Measurements from ENCODE around the gene RHOF.

GRCh38 chr12:121740847-121741246 is 52.6 kb downstream of the RHOF start:
- TF ChIP-seq CTCF (IDR thresholded peaks at IDR 0.05) (no peak), POLR2A (IDR thresholded peaks at IDR 0.05) (no peak), POLR2AphosphoS5 (IDR thresholded peaks at IDR 0.05) (no peak)

Measured in breast epithelium (tissue), 3 donors.